Thyroid gland (tissue), 4 donors: ENCODE measurements around the gene SORCS2.

Experiments
- POLR2A ChIP-seq, 2 donors: fragments of 450-650 bp; IDR thresholded peaks; one replicate each; pipeline ENCODE4 v1.6.1; 2017; ENCODE audit warnings: antibody characterized with exemption in 2 of 2, mild to moderate bottlenecking in 2 of 2, moderate library complexity in 1 of 2
- TF ChIP-seq, protein P1 (sequence below), 6 experiments: fragments of 200-600 bp in 3 of 6; fragments of 450-650 bp in 3 of 6; sonication (generic) in 3 of 6; IDR thresholded peaks; one replicate each; pipeline ENCODE4 v1.5.1; 2016 to 2019; ENCODE audit warnings: antibody characterized with exemption in 6 of 6, mild to moderate bottlenecking in 2 of 6, inconsistent platforms in 1 of 6, moderate library complexity in 1 of 6

- TF ChIP-seq, protein P1, sequence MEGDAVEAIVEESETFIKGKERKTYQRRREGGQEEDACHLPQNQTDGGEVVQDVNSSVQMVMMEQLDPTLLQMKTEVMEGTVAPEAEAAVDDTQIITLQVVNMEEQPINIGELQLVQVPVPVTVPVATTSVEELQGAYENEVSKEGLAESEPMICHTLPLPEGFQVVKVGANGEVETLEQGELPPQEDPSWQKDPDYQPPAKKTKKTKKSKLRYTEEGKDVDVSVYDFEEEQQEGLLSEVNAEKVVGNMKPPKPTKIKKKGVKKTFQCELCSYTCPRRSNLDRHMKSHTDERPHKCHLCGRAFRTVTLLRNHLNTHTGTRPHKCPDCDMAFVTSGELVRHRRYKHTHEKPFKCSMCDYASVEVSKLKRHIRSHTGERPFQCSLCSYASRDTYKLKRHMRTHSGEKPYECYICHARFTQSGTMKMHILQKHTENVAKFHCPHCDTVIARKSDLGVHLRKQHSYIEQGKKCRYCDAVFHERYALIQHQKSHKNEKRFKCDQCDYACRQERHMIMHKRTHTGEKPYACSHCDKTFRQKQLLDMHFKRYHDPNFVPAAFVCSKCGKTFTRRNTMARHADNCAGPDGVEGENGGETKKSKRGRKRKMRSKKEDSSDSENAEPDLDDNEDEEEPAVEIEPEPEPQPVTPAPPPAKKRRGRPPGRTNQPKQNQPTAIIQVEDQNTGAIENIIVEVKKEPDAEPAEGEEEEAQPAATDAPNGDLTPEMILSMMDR (IDR thresholded peaks at IDR 0.05), result no peak
- TF ChIP-seq POLR2A (IDR thresholded peaks at IDR 0.05), result no peak
Measured at GRCh38 chr4:7431696-7432530, 239.6 kb downstream of the SORCS2 start.
